Neural progenitor cell (in vitro differentiated cells): ENCODE results near the gene TUNAR.

Experiments
- CTCF ChIP-seq: fragments of 200-600 bp; sonication (generic); IDR thresholded peaks from 2 replicates; pipeline ENCODE4 v1.5.1; 2017; ENCODE audit warnings: antibody characterized with exemption, mild to moderate bottlenecking
- EZH2 ChIP-seq: fragments of 200-600 bp; sonication (generic); IDR thresholded peaks from 2 replicates; pipeline ENCODE4 v1.6.1; 2017; ENCODE audit warnings: antibody characterized with exemption, mild to moderate bottlenecking, moderate library complexity
- EZH2phosphoT487 ChIP-seq: fragments of 200-600 bp; sonication (generic); IDR thresholded peaks from 2 replicates; pipeline ENCODE4 v1.6.1; 2017; ENCODE audit warnings: antibody characterized with exemption

GRCh38 chr14:95828649-95829265 lies 47.9 kb upstream of the TUNAR start:
- TF ChIP-seq CTCF, result no peak
- no peak for TF ChIP-seq EZH2
- no peak for TF ChIP-seq EZH2phosphoT487
